Measurements from ENCODE around the gene ZNF701.

GRCh38 chr19:52522551-52522950 is 47.5 kb upstream of the ZNF701 start:
- TF ChIP-seq CTCF (IDR thresholded peaks at IDR 0.05; ENCODE audit: insufficient read depth, low read length), result no peak
- no peak for TF ChIP-seq SPI1 (IDR thresholded peaks at IDR 0.05; ENCODE audit: borderline replicate concordance, low read depth)
- no peak for TF ChIP-seq REST (IDR thresholded peaks at IDR 0.05; ENCODE audit: insufficient replicate concordance, low read depth)
- no peak for TF ChIP-seq POLR2AphosphoS5 (IDR thresholded peaks at IDR 0.05; ENCODE audit: low read depth)
